HG02970 (cell line): ENCODE measurements around the gene L3MBTL1.

ENCODE experiments used
- ATAC-seq: cut with Tn5 transposase; IDR thresholded peaks from one replicate; pipeline ENCODE4 v1.9.1; 2021; ENCODE audit warnings: mild to moderate bottlenecking, moderate library complexity, moderate number of reproducible peaks; ENCODE audit not compliant: unreplicated experiment, low FRiP score

The L3MBTL1 gene

GRCh38 chr20:43554369-43554768 is 46.9 kb downstream of the L3MBTL1 start:
- ATAC-seq: no peak

GRCh38 chr20:43558412-43559146 is 51.1 kb downstream of the L3MBTL1 start, which contains the start of gene SGK2:
TSS of gene SGK2 (plus strand) at chr20:43559027. CDS start at chr20:43566496, 7,469 bp downstream.
- no peak for ATAC-seq

- no peak for ATAC-seq
Measured at GRCh38 chr20:43559147-43559987, 51.9 kb downstream of the L3MBTL1 start.

- ATAC-seq: no peak
Measured at GRCh38 chr20:43560974-43561373, 53.5 kb downstream of the L3MBTL1 start.

GRCh38 chr20:43563429-43563828 is 55.9 kb downstream of the L3MBTL1 start:
- ATAC-seq: no peak

- ATAC-seq: no peak
Measured at GRCh38 chr20:43563991-43564390, 56.5 kb downstream of the L3MBTL1 start.

- no peak for ATAC-seq
Measured at GRCh38 chr20:43564455-43564854, 57.0 kb downstream of the L3MBTL1 start.

GRCh38 chr20:43564993-43565757 is 57.7 kb downstream of the L3MBTL1 start:
- no peak for ATAC-seq

GRCh38 chr20:43565758-43566104 is 58.2 kb downstream of the L3MBTL1 start:
- no peak for ATAC-seq

- no peak for ATAC-seq
Measured at GRCh38 chr20:43567477-43567876, 60.0 kb downstream of the L3MBTL1 start.

- ATAC-seq: no peak
Measured at GRCh38 chr20:43568706-43569105, 61.2 kb downstream of the L3MBTL1 start.

GRCh38 chr20:43569282-43569681 is 61.8 kb downstream of the L3MBTL1 start:
- no peak for ATAC-seq

- no peak for ATAC-seq
Measured at GRCh38 chr20:43570496-43570895, 63.0 kb downstream of the L3MBTL1 start.

- no peak for ATAC-seq
Measured at GRCh38 chr20:43571310-43571709, 63.8 kb downstream of the L3MBTL1 start.

GRCh38 chr20:43571771-43572170 is 64.3 kb downstream of the L3MBTL1 start:
- ATAC-seq: no peak

GRCh38 chr20:43572891-43573290 is 65.4 kb downstream of the L3MBTL1 start:
- no peak for ATAC-seq

- ATAC-seq: no peak
Measured at GRCh38 chr20:43576108-43576507, 68.6 kb downstream of the L3MBTL1 start.

- ATAC-seq: no peak
Measured at GRCh38 chr20:43579861-43580793, 72.6 kb downstream of the L3MBTL1 start.

- no peak for ATAC-seq
Measured at GRCh38 chr20:43583133-43583864, 75.8 kb downstream of the L3MBTL1 start.
